ENCODE results near the gene SNX9.

SNX9 gene

GRCh38 chr6:157859775-157860504, 36.9 kb downstream of the SNX9 start:
- DNase-seq (ENCODE audit: low read depth) = no peak

- DNase-seq (ENCODE audit: low read depth) = no peak
These were observed 37.5 kb downstream of the SNX9 start for GRCh38 chr6:157860505-157860991.

- DNase-seq (ENCODE audit: low read depth) = peak; percentile 16
These were observed 38.1 kb downstream of the SNX9 start for GRCh38 chr6:157861184-157861583.

DNA sequence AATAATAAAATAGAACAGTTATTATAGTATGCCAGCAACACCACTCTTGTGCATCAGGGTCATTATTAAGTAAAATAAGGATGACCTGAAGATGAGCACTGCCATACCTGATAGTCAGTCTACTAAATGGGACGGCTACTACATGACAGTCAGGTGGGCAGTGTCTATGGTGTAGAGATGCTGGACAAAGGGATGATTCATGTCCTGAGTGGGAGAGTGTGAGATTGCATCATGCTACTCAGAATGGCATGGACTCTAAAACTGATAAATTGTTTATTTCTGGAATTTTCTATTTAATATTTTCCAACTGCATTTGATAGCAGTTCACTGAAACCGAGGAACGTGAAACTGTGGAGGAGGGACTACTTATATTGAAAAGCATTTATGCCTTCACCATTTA, 38.8 kb downstream of the SNX9 start:
- peak; percentile 79 for DNase-seq (ENCODE audit: low read depth)

- DNase-seq (ENCODE audit: low read depth) = no peak
These were observed 39.7 kb downstream of the SNX9 start for GRCh38 chr6:157862706-157863105.

GRCh38 chr6:157864185-157864761, 41.2 kb downstream of the SNX9 start:
- no peak for DNase-seq (ENCODE audit: low read depth)

DNA sequence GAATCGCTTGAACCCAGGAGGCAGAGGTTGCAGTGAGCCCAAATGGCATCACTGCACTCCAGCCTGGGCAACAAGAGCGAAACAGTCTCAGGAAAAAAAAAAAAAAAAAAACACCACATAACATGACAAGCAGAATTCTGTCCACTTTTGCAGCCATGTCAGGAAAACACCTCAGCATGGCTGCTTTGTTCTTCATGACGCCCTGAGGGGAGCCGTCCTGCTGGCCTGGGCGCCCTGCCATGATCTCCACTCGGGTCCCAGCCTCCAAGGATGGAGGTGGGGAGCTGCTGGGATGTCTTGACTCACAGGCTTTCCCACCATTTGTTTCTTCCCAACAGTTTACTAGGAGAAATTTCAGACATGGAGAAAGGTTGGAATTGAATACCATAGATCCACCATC, 42.2 kb downstream of the SNX9 start:
- no peak for DNase-seq (ENCODE audit: low read depth)

GRCh38 chr6:157867155-157867559, 44.1 kb downstream of the SNX9 start:
- peak; percentile 51 for DNase-seq (ENCODE audit: low read depth)

DNA sequence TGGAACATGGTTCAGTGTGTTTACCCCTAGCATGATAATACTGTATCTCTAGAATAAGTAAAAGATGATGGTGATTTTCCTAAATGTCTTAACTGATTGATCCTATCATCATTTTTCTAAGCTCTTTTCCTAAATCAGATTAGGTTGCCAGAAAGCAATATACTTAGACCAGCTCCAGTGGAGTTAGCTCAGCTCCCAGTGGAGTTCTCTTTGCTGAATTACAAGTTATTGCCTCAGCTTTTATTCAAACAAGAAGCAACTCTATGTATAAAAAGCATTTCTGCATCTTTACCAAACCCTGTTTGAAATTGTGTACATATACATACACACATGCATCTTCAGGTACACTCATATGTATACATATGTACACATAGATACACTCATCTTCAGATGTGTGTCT, 44.9 kb downstream of the SNX9 start:
- DNase-seq (ENCODE audit: low read depth) = no peak

GRCh38 chr6:157868835-157869234, 45.8 kb downstream of the SNX9 start:
- DNase-seq (ENCODE audit: low read depth) = no peak

DNA sequence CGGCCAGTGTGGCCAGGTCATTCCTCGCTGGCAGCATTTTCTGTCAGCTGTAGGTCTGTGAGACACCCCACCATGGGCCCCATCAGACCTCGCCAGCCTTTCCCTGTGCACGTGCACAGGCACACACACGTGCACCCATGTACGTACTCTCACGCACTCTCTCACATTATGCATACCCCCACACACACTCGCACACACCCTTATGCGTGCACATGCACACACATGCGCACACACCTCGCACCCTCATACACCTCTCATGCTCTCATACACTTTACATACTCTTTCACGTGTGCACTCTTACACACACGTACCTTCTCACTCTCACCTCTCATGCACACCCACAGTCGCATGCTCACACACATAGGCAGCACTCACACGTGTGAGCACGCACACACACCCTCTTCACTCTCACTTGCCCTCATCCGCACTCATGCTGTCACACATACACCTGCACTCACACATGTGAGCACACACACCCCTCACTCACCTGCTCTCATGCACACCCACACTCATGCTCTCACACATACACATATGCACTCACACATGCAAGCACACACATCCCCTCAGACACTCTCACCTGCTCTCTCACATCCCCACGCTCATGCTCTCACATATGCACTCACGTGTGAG, 46.7 kb downstream of the SNX9 start:
- DNase-seq (ENCODE audit: low read depth) = no peak

DNA sequence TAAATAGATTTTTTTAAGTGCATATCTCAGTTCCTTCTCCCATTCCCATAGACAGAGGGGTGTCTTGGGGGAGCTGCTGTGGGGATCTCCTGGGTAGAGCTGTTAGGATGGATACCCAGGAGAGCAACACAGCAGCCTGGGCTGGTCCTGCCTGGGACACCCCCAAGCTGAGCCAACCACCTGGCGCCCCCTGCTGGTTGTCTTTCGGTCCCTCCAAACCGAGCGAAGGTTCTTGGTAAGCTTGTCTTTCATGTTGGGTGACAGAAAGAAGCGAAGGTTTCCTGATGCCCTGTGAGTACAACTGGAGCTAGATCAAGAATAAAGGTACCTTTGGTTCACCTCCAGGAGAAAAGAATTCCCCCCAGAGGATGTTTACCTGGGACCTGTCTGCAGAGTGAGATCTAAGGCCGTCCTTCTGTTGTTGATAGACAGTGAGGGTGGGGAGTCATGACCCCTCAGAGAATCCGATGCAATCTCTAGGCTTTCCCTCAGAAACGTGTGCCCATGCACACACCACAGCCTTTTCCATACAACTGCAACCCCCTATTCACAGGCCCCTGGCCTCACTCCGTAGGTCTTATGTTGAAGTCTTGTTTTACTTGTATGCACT, 50.8 kb downstream of the SNX9 start:
- peak; percentile 53 for DNase-seq (ENCODE audit: low read depth)

DNA sequence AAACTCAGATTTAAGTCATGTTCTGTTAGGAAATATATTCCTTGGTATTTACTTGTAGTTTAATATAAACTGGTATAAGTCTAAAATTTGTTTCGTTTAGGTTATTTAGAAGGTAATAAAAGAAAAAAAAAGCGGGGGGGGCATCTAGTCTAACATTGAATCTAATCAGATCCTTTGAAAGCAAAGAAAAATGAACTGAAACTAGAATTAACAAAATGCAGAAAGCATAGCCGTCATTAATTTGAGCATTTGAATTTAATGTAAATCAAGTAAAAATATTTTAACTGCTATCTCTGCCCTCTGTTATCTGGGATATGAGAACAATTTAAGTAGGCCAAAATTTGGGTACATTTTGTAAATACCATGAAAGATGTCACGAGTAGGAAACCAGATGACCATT, 54.1 kb downstream of the SNX9 start:
- no peak for DNase-seq (ENCODE audit: low read depth)

- no peak for DNase-seq (ENCODE audit: low read depth)
These were observed 54.8 kb downstream of the SNX9 start for GRCh38 chr6:157877573-157878438.

DNA sequence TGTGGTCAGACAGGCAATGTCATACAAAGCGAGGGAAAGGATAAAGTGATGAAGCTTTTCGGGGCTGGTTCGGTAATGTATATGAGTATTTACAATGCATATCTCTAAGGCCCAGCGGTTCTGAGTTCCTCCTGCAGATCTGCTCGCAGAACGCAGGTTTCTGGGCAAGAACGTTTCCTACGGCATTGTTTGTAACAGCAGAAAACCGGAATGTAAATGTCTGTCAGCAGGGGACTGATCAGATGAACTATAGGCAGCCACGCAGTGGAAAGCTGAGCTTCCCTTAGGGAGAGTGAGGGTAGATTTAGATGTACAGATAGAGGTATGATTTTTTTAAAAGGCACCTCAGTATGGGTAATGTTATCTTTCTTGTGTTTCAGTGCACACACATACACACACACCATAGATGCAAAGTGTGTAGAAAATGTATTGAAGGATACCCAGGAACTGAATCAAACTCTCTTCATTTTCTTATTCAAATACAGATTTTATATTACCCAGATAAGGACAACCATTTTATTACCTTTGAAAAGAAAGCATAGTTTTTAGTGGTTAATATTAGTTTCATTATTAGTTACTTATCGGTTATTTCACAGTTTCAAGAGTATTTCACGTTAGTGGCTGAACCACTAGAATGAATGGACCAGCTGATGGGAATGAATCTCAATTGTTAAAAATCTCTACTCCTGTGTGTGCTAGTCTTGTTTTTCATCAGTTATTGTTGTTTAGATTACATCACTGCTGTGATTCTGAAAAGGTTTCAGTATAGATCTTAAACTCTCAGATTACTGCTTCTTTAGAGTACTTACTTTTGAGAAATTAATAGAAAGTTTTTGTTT, 56.2 kb downstream of the SNX9 start:
- DNase-seq (ENCODE audit: low read depth) = no peak

DNA sequence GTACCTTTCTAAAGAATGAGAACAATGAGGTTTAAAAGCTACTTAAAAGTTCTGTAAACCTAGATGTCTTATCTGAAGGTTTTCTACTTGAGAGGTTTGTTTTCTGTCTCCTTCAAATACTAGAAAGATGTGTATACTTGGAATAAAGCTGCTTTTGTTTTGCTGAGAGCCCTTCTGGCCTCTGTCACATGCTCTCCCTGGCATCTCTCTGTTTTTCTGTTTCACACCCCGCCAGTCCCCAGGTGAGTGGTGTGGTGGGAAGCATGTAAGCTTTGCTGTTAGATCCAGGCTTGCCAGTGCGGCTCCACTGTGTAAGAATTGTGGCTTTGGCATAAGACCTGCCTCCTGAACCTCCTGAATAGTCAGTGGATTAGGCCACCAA, 56.8 kb downstream of the SNX9 start:
- no peak for DNase-seq (ENCODE audit: low read depth)

GRCh38 chr6:157880534-157880933, 57.5 kb downstream of the SNX9 start:
- DNase-seq (ENCODE audit: low read depth) = no peak

DNA sequence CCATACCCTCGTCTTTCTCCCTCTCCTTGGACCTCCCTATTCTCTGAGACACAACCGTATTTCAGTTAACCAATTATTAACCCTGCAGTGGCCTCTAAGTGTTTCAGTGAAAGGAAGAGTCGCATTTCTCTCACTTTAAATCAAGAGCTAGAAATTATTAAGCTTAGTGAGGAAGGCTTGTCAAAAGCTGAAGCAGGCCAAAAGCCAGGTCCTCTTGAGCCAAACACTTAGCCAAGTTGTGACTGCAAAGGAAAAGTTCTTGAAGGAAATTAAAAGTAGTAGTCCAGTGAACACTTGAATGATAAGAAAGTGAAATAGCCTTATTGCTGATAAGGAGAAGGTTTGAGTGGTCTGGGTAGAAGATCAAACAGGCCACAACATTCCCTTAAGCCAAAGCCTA, 58.3 kb downstream of the SNX9 start:
- no peak for DNase-seq (ENCODE audit: low read depth)

DNA sequence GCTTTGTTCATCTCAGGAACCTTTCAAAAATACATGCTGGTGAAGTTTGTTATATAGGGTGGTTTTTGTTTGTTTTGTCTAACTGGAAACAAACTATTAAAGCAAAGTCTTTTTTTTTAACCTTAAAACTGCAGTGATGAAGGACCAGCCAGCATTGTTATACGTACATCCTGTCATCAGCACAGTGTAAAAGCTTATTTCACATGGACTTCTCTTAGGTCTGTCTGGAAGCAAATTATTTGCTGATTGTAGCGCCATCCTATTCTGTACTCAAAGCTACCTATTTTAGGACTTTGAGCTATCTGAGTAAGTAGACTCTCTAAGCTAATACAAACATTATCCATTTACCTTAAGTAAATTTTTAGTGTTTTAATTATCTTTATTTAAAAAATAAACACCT, 61.7 kb downstream of the SNX9 start:
- DNase-seq (ENCODE audit: low read depth) = no peak

- no peak for DNase-seq (ENCODE audit: low read depth)
These were observed 62.3 kb downstream of the SNX9 start for GRCh38 chr6:157885211-157885788.

DNA sequence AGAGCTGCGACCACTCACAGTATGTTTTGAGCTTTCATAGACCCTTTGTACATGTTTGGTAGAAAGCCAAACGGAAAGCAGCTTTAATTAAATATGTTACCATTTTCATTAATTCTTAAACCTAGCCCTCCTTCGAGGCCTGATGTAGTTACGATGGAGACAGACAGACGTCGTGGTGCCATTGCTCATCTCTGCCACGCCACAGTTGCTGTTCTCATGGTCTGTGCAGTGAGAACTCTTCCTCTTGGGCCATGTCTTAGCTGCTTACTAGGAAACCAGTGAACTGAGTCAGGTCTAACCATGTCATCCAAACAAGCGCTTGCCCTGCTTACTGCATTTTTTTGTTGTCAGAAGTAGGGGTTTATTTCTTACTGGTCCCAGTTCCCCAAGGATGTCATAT, 62.8 kb downstream of the SNX9 start:
- no peak for DNase-seq (ENCODE audit: low read depth)
